NT2/D1 (cell line): ENCODE results near the gene KRTAP5-9.

Experiments
- SUZ12 ChIP-seq: IDR thresholded peaks from 2 replicates; pipeline ENCODE4 v1.6.1; 2011; ENCODE audit not compliant: insufficient read length, insufficient read depth; ENCODE audit errors: extremely low read depth
- ZNF274 ChIP-seq: IDR thresholded peaks from 2 replicates; pipeline ENCODE4 v1.6.1; 2011; ENCODE audit warnings: mild to moderate bottlenecking, low read depth, low read length

GRCh38 chr11:71504531-71504930 is 43.7 kb upstream of the KRTAP5-9 start:
- TF ChIP-seq ZNF274 (no peak), SUZ12 (no peak)
